HCT116 (cell line): ENCODE results near the gene GREB1L. TPM values are rescaled to one million over a fixed set of nuclear protein-coding genes. Genes with fewer than 3 reads are reported as not detected.

ENCODE experiments used
- ATAC-seq: fragments of 200-7000 bp; cut with Tn5 transposase; 2 replicates; pipeline ENCODE4 v1.9.1; 2020; ENCODE audit warnings: mild to moderate bottlenecking, moderate library complexity
- BruUV-seq: library from RNA; stranded (reverse); fragments of 400-500 nt; replicated peaks from 2 replicates; lab custom pipeline; 2021; lab: Mats Ljungman, UMichigan
- CTCF ChIA-PET: fragments of 300-600 bp; sonication (Branson Sonifier 250); formaldehyde crosslinking; loops from one replicate; lab custom pipeline; 2021; ENCODE audit warnings: antibody characterized with exemption; lab: Charles Lee
- POLR2A ChIA-PET: fragments of 300-600, 350-600 bp; sonication (Branson Sonifier 250); formaldehyde crosslinking; loops from one replicate; lab custom pipeline; 2021; ENCODE audit warnings: antibody characterized with exemption; lab: Charles Lee
- RAD21 ChIA-PET, 2 experiments: fragments of 300-600 bp; sonication (Branson Sonifier 250); formaldehyde crosslinking; loops; one replicate each; lab custom pipeline; 2023; ENCODE audit warnings: low total read pairs in 2 of 2; ENCODE audit not compliant: uncharacterized antibody in 2 of 2, unreplicated experiment in 2 of 2, low non-redundant PET in 1 of 2; lab: Charles Lee
- DNase-seq: peaks from one replicate; pipeline ENCODE4 v3.0.0-alpha.2; 2010; ENCODE audit warnings: low read depth, low spot score
- H2AFZ ChIP-seq: fragments of 200-600 bp; shearing (Covaris generic), sonication (generic); 2 replicates; pipeline ENCODE4 v1.6.1; 2017; ENCODE audit warnings: low read depth, mixed run types, mixed read lengths, antibody characterized with exemption, low read length; ENCODE audit not compliant: poor library complexity, severe bottlenecking
- H3K27ac ChIP-seq: 2 replicates; pipeline ENCODE4 v1.5.1; 2012; ENCODE audit warnings: low read depth, low read length
- H3K27me3 ChIP-seq: fragments of 200-600 bp; sonication (generic); 2 replicates; pipeline ENCODE4 v1.6.1; 2016; ENCODE audit warnings: mixed run types, low read length, mixed read lengths; ENCODE audit not compliant: insufficient read depth
- H3K36me3 ChIP-seq, 2 experiments: fragments of 200-500 bp in 1 of 2; fragments of 200-600 bp in 1 of 2; sonication (Bioruptor generic) in 1 of 2; sonication (generic) in 1 of 2; 2 replicates each; pipeline versions ENCODE4 v1.5.1 to v1.6.1; 2014 to 2016; ENCODE audit warnings: low read length in 2 of 2, inconsistent platforms in 1 of 2, mixed read lengths in 1 of 2, mixed run types in 1 of 2; ENCODE audit not compliant: insufficient read depth in 2 of 2, control insufficient read depth in 1 of 2
- H3K4me1 ChIP-seq, 2 experiments: fragments of 200-600 bp in 1 of 2; sonication (generic) in 1 of 2; 2 replicates each; pipeline versions ENCODE4 v1.5.1 to v1.6.1; 2012 to 2017; ENCODE audit warnings: low read length in 2 of 2, inconsistent platforms in 1 of 2, mild to moderate bottlenecking in 1 of 2, mixed read lengths in 1 of 2, mixed run types in 1 of 2, moderate library complexity in 1 of 2; ENCODE audit not compliant: insufficient read depth in 2 of 2, control insufficient read depth in 1 of 2
- H3K4me2 ChIP-seq: fragments of 200-600 bp; sonication (generic); 2 replicates; pipeline ENCODE4 v1.6.1; 2017; ENCODE audit warnings: mixed run types, low read length, mixed read lengths
- H3K4me3 ChIP-seq, 2 experiments: fragments of 200-600 bp in 1 of 2; sonication (generic) in 1 of 2; replicated peaks in 1 of 2; 2 replicates each; pipeline ENCODE4 v1.5.1; 2011 to 2016; ENCODE audit warnings: low read length in 2 of 2, control low read depth in 1 of 2, low read depth in 1 of 2, mild to moderate bottlenecking in 1 of 2, mixed read lengths in 1 of 2, mixed run types in 1 of 2
- H3K79me2 ChIP-seq: fragments of 200-600 bp; sonication (generic); 2 replicates; pipeline ENCODE4 v1.6.1; 2017; ENCODE audit warnings: mild to moderate bottlenecking, mixed run types, low read length, moderate library complexity, mixed read lengths; ENCODE audit not compliant: insufficient read depth
- H3K9ac ChIP-seq: fragments of 200-600 bp; sonication (generic); 2 replicates; pipeline ENCODE4 v1.6.1; 2016; ENCODE audit warnings: low read length, mixed read lengths
- H3K9me2 ChIP-seq: fragments of 200-600 bp; sonication (generic), shearing (Covaris generic); 2 replicates; pipeline ENCODE4 v1.6.1; 2017; ENCODE audit warnings: mixed run types, mild to moderate bottlenecking, moderate library complexity; ENCODE audit not compliant: insufficient read depth
- H3K9me3 ChIP-seq, 2 experiments: fragments of 200-500 bp in 1 of 2; fragments of 200-600 bp in 1 of 2; sonication (Bioruptor generic) in 1 of 2; sonication (generic) in 1 of 2; 2 replicates each; pipeline ENCODE4 v1.6.1; 2014 to 2017; ENCODE audit warnings: low read length in 2 of 2, mixed read lengths in 2 of 2, inconsistent platforms in 1 of 2, low read depth in 1 of 2, mild to moderate bottlenecking in 1 of 2, mixed run types in 1 of 2, moderate library complexity in 1 of 2; ENCODE audit not compliant: control insufficient read depth in 1 of 2, insufficient read depth in 1 of 2
- H4K20me1 ChIP-seq: fragments of 200-600 bp; sonication (generic), shearing (Covaris generic); 2 replicates; pipeline ENCODE4 v1.6.1; 2017; ENCODE audit warnings: mixed run types, mild to moderate bottlenecking, moderate library complexity; ENCODE audit not compliant: insufficient read depth
- CBX3 ChIP-seq: IDR thresholded peaks from 2 replicates; pipeline ENCODE4 v1.6.1; 2012; ENCODE audit warnings: low read depth
- ELF1 ChIP-seq: IDR thresholded peaks from 2 replicates; pipeline ENCODE4 v1.6.1; 2012; ENCODE audit warnings: low read depth, borderline replicate concordance
- EZH2phosphoT487 ChIP-seq: fragments of 200-600 bp; IDR thresholded peaks from 2 replicates; pipeline ENCODE4 v1.6.1; 2018; ENCODE audit warnings: antibody characterized with exemption, borderline replicate concordance
- FOSL1 ChIP-seq: IDR thresholded peaks from 2 replicates; pipeline ENCODE4 v1.6.1; 2012; ENCODE audit warnings: low read depth
- JUND ChIP-seq: IDR thresholded peaks from 2 replicates; pipeline ENCODE4 v1.6.1; 2012
- POLR2AphosphoS5 ChIP-seq: IDR thresholded peaks from 2 replicates; pipeline ENCODE4 v1.6.1; 2011; ENCODE audit warnings: mild to moderate bottlenecking, low read depth, low read length, moderate library complexity
- SIN3A ChIP-seq: IDR thresholded peaks from 2 replicates; pipeline ENCODE4 v1.6.1; 2012; ENCODE audit warnings: low read depth
- YY1 ChIP-seq: IDR thresholded peaks from 2 replicates; pipeline ENCODE4 v1.6.1; 2011; ENCODE audit warnings: low read length, low read depth, moderate library complexity, mild to moderate bottlenecking; ENCODE audit not compliant: insufficient replicate concordance; ENCODE audit errors: extremely low read depth
- ZBTB33 ChIP-seq: IDR thresholded peaks from 2 replicates; pipeline ENCODE4 v1.6.1; 2011; ENCODE audit warnings: mild to moderate bottlenecking, low read length, moderate library complexity; ENCODE audit not compliant: insufficient replicate concordance; ENCODE audit errors: extremely low read depth
- ZFX ChIP-seq: fragments of 450-650 bp; IDR thresholded peaks from 2 replicates; pipeline ENCODE4 v1.6.1; 2017
- ZNF274 ChIP-seq: fragments of 200-500 bp; sonication (Bioruptor generic); IDR thresholded peaks from 2 replicates; pipeline ENCODE4 v1.6.1; 2014; ENCODE audit warnings: mild to moderate bottlenecking, low read depth, low read length, inconsistent platforms
- intact Hi-C: fragments of 100-400 bp; cut with micrococcal nuclease; formaldehyde crosslinking; loops from 2 replicates; pipeline ENCODE4 v1.10.0; 2022
- total RNA-seq: library from RNA; stranded (reverse); gene quantifications from one replicate; pipeline ENCODE4 v1.2.1, GENCODE V29; 2021; ENCODE audit not compliant: unreplicated experiment

GREB1L gene
- total RNA-seq, 1 experiment from 2014 or later, result 12.2 TPM

DNA sequence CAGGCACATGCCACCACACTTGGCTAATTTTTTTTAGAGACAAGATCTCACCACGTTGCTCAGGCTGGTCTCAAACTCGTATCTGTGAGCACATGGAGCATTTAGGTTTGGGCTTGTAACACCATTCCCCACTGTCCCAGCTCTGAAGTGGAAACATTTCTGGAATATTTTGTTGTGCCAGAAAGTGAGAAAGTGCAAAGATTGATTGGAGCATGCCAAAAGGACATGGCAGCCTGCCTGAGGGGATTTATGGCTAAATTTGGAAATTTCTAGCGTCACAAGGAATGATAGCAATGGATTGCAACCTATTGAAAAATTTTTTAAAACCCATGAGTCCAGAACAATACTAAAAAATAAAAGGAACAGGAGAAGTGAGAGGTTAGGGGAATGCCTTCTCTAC, 221.7 kb downstream of the GREB1L start:
- DNase-seq, result no peak
- no peaks in the 10 kb centered on the region for H4K20me1 ChIP-seq
- H3K27me3 ChIP-seq, result no peaks in the 10 kb centered on the region
- H3K4me3 ChIP-seq, result no peak overlapping the region
- H3K27ac ChIP-seq, result no peak overlapping the region
- intact Hi-C loops, result no loop called here
- RAD21 ChIA-PET, result no interaction called here
- no TSS peak for BruUV-seq
- H3K9me3 ChIP-seq, result no peaks in the 10 kb centered on the region
- CTCF ChIA-PET, result no interaction called here
- no peak overlapping the region for H3K4me2 ChIP-seq
- no peaks in the 10 kb centered on the region for H3K4me1 ChIP-seq
- TF ChIP-seq ZNF274 (no peak), SIN3A (no peak), ZBTB33 (no peak), ZFX (no peak), ELF1 (no peak), POLR2AphosphoS5 (no peak), FOSL1 (no peak), YY1 (no peak), CBX3 (no peak), EZH2phosphoT487 (no peak), JUND (no peak)
- TF ChIP-seq, all 23 proteins: peak for 0
- Histone ChIP-seq H3K36me3 (no peaks in the 10 kb centered on the region), H2AFZ (no peak overlapping the region), H3K9ac (no peak overlapping the region), H3K79me2 (no peaks in the 10 kb centered on the region), H3K9me2 (no peaks in the 10 kb centered on the region)
- no peak for ATAC-seq
- POLR2A ChIA-PET, result no interaction called here
